NB4 (cell line): Measurements from ENCODE around the gene UNK.

ENCODE experiments used
- DNase-seq: peaks from one replicate; pipeline ENCODE4 v3.0.0; 2010; ENCODE audit warnings: low read depth
- H3K4me3 ChIP-seq: one replicate; pipeline ENCODE4 v1.5.1; 2011; ENCODE audit warnings: mild to moderate bottlenecking, low read depth, low read length, moderate library complexity
- MYC ChIP-seq: IDR thresholded peaks from 2 replicates; pipeline ENCODE4 v1.6.1; 2011; ENCODE audit warnings: low read depth, low read length
- POLR2A ChIP-seq: IDR thresholded peaks from 2 replicates; pipeline ENCODE4 v1.6.1; 2011; ENCODE audit warnings: mild to moderate bottlenecking; ENCODE audit not compliant: insufficient read length; ENCODE audit errors: extremely low read depth
- TF ChIP-seq, protein P1 (sequence below): IDR thresholded peaks from 2 replicates; pipeline ENCODE4 v1.6.1; 2011; ENCODE audit warnings: low read depth, low read length
- TF ChIP-seq, protein P2 (sequence below): IDR thresholded peaks from one replicate; pipeline ENCODE4 v1.5.1; 2012; ENCODE audit warnings: low read depth, low read length

UNK gene

DNA sequence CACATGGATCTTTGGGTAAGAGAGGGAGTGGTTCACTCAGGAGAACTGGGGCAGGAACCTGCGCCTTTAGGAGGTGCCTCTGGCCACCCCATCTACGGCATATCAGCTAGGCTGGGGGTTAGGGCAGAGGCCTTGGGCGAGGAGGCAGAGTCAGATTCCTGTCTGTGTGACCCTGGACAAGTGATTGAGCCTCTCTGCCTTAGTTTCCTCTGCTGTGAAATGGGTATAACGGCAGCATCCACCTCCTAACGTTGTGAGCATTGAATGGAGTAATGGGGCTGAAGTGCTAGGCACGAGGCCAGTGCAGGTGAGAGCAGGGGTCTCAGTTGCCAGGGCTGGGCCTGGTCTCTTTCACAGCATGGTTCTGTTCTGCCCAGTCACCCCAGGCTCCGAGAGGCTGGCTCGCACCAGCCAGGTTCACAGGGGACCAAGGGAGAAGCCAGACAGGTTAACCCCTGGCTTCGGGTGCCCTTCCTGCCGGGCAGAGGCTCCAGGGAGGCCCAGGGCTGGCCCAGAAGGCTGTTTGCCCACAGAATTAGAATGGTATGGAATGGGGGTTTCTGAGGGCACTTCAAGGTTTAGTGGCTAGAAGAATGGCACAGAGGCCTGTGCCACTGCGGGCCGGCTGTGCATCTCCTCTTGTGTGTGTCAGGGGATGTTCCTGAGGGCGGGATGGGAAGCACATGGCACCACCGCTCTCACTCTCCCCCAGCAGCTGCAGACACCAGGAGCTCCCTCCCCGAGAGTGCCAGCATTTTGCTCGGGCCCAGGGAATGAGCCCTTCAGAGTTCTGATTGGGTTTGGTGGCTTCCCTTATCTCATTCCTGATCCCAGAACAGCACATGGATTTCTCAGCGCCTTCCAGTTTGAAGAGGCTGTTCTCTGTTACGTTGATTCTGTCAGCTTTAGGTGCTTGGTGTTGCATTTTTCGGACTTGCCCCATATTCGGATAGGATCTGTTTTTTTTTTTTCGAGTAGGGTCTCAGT is 35.8 kb downstream of the UNK start:
- no peak overlapping the region for H3K4me3 ChIP-seq
- no peak for DNase-seq
- TF ChIP-seq MYC: no peak
- TF ChIP-seq, protein P1, sequence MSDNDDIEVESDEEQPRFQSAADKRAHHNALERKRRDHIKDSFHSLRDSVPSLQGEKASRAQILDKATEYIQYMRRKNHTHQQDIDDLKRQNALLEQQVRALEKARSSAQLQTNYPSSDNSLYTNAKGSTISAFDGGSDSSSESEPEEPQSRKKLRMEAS: no peak
- TF ChIP-seq, protein P2, sequence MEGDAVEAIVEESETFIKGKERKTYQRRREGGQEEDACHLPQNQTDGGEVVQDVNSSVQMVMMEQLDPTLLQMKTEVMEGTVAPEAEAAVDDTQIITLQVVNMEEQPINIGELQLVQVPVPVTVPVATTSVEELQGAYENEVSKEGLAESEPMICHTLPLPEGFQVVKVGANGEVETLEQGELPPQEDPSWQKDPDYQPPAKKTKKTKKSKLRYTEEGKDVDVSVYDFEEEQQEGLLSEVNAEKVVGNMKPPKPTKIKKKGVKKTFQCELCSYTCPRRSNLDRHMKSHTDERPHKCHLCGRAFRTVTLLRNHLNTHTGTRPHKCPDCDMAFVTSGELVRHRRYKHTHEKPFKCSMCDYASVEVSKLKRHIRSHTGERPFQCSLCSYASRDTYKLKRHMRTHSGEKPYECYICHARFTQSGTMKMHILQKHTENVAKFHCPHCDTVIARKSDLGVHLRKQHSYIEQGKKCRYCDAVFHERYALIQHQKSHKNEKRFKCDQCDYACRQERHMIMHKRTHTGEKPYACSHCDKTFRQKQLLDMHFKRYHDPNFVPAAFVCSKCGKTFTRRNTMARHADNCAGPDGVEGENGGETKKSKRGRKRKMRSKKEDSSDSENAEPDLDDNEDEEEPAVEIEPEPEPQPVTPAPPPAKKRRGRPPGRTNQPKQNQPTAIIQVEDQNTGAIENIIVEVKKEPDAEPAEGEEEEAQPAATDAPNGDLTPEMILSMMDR: no peak
- TF ChIP-seq POLR2A: no peak

DNA sequence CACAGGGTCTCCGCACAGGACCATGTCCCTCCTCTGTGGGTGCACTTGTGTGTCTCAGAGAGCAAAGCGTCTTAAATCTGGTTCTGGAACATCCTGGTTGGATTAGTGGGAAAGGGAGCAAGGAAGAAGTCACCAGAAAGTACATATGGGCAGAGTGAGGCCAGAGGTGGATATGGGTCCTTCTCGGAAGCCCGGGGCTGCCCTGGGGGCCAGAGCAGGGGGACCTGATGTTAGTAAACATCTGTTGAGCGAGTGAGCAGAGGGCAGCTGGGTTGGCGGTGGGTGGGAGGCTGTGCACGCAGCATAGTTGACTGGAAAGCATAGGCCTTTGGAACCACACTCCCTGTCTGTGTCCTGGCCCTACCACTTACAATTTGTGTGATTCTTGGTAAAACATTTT is 36.9 kb downstream of the UNK start:
- DNase-seq: no peak
- TF ChIP-seq, protein P2: no peak
- no peak for TF ChIP-seq MYC
- no peak for TF ChIP-seq POLR2A
- TF ChIP-seq, protein P1: no peak
- H3K4me3 ChIP-seq: no peak overlapping the region

DNA sequence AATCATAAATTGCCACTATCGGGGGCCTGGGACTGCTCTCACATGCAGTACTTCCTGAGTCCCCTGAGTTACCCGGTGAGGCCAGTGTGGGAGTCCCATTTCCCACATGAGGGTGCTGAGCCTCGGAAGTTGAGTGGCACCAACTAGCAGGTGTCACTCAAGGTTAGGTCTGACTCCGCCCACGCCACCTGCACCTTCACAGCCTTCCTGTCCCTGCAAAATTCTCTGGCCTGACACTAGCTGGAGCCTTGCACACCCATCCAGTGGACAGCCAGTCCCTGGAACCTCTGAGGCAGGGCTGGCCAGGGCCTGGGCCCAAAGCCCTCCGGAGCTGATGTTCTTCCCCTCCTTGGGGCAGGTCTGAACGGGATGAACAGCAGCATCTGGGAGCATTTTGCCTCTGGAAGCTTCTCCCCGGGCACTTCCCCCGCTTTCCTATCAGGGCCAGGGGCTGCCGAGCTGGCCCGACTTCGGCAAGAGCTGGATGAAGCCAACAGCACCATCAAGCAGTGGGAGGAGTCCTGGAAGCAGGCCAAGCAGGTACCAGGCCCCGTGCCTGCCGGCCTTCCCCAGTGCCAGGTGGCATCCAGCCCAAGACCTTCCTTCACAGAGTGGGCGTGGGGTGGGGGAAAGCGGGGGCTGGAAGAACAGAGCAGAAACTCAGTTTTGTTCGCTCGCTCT is 37.7 kb downstream of the UNK start:
- DNase-seq: no peak
- H3K4me3 ChIP-seq: no peak overlapping the region
- TF ChIP-seq, protein P2: no peak
- TF ChIP-seq POLR2A (no peak), MYC (no peak)
- TF ChIP-seq, protein P1: no peak

DNA sequence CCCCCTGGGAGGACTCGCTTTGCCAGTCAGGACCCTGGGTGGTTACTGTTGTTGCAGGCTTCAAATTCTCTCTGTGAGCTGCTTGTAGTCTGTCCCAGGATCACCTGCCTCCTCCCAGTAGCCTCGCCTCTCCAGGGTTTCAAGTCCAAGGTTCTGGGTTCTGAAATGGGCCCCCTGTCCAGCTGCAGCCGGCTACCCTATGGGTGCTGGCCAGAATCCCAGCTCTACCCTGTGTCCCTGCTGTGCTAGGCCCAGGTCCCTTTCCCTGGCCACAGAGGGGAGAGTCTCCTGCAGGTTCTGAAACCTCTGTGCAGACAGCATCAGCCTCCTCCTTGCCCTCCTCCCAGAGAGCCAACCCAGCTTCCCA is 38.2 kb downstream of the UNK start:
- DNase-seq: no peak
- TF ChIP-seq MYC (no peak), POLR2A (no peak)
- TF ChIP-seq, protein P1: no peak
- TF ChIP-seq, protein P2: no peak
- H3K4me3 ChIP-seq: no peak overlapping the region

DNA sequence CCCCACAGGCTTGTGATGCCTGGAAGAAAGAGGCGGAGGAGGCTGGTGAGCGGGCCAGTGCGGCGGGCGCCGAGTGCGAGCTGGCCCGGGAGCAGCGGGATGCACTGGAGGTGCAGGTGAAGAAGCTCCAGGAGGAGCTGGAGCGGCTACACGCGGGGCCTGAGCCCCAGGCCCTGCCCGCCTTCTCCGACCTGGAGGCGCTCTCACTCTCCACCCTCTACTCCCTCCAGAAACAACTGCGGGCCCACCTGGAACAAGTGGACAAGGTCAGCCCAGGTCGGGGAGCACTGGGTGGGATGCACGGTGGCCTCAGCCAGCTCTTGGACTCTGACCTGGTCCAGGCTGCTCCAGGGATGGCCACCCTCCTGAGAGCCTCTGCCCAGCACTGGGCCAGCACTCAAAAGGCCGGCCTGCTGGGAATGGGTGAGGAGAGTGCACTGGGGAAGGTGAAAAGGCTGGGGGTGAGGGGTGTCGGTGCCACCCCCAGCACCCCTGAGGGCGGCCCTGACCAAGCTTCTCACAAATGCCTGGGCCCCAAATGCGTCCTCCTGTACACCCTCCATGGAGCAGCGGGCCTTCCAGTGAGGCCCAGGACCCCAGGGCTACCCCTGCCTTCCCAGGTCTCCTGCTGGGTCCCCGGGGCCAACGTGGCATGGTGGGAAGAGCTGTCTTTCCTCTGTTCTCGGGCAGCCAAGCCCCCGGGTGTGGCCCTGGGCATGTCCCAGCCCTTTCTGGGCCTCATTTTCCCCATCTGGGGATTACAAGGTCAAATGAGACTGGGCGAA is 38.8 kb downstream of the UNK start:
- no peak overlapping the region for H3K4me3 ChIP-seq
- no peak for DNase-seq
- TF ChIP-seq, protein P1: no peak
- TF ChIP-seq POLR2A: no peak
- no peak for TF ChIP-seq MYC
- TF ChIP-seq, protein P2: no peak
